DND-41 (cell line): ENCODE data around the gene FAM151B.
"Not testable (repeated sequence)": the region's sequence is repeated elsewhere in the genome, so short reads cannot be mapped to it uniquely, and the experiment has no call there.

Source experiments
- ATAC-seq: fragments of 200-7000 bp; cut with Tn5 transposase; 3 replicates; pipeline ENCODE4 v1.9.1; 2021; ENCODE audit warnings: low read depth; ENCODE audit not compliant: insufficient read depth
- DNase-seq: peaks from one replicate; pipeline ENCODE4 v3.0.0-alpha.2; 2020
- H2AFZ ChIP-seq: 2 replicates; pipeline ENCODE4 v1.6.0; 2012; ENCODE audit warnings: low read depth, low read length
- H3K27ac ChIP-seq: 2 replicates; pipeline ENCODE4 v1.5.1; 2012; ENCODE audit warnings: low read length, inconsistent platforms
- H3K27me3 ChIP-seq: fragments of 200-600 bp; sonication (generic); 2 replicates; pipeline ENCODE4 v1.6.0; 2012; ENCODE audit warnings: low read length, mild to moderate bottlenecking, inconsistent platforms; ENCODE audit not compliant: insufficient read depth, poor library complexity
- H3K36me3 ChIP-seq: 2 replicates; pipeline ENCODE4 v1.5.1; 2012; ENCODE audit warnings: low read length, inconsistent platforms; ENCODE audit not compliant: insufficient read depth
- H3K4me1 ChIP-seq: 2 replicates; pipeline ENCODE4 v1.5.1; 2012; ENCODE audit warnings: mild to moderate bottlenecking, low read length; ENCODE audit not compliant: insufficient read depth
- H3K4me2 ChIP-seq: 2 replicates; pipeline ENCODE4 v1.6.0; 2012; ENCODE audit warnings: mild to moderate bottlenecking, moderate library complexity, low read length, inconsistent platforms; ENCODE audit not compliant: insufficient read depth
- H3K4me3 ChIP-seq, 2 experiments: fragments of 200-600 bp in 1 of 2; shearing (Covaris generic) in 1 of 2; 2 replicates each; pipeline ENCODE4 v1.5.1; 2012 to 2016; ENCODE audit warnings: inconsistent platforms in 2 of 2, low read length in 2 of 2, mild to moderate bottlenecking in 2 of 2, low read depth in 1 of 2, moderate library complexity in 1 of 2
- H3K79me2 ChIP-seq: 2 replicates; pipeline ENCODE4 v1.6.0; 2012; ENCODE audit warnings: low read length, inconsistent platforms; ENCODE audit not compliant: insufficient read depth
- H3K9ac ChIP-seq: 2 replicates; pipeline ENCODE4 v1.6.0; 2012; ENCODE audit warnings: low read depth, mild to moderate bottlenecking, inconsistent platforms, low read length, moderate library complexity
- H3K9me3 ChIP-seq: 2 replicates; pipeline ENCODE4 v1.5.1; 2012; ENCODE audit warnings: low read length, moderate library complexity, mild to moderate bottlenecking, inconsistent platforms; ENCODE audit not compliant: insufficient read depth, severe bottlenecking
- H4K20me1 ChIP-seq: 2 replicates; pipeline ENCODE4 v1.6.0; 2012; ENCODE audit warnings: low read length; ENCODE audit not compliant: insufficient read depth
- EZH2 ChIP-seq: IDR thresholded peaks from 3 replicates; pipeline ENCODE4 v1.6.1; 2012; ENCODE audit warnings: borderline replicate concordance, low read depth, mild to moderate bottlenecking, moderate library complexity, low read length, inconsistent platforms; ENCODE audit not compliant: severe bottlenecking
- TF ChIP-seq, protein P1 (sequence below): IDR thresholded peaks from 2 replicates; pipeline ENCODE4 v1.5.1; 2012; ENCODE audit warnings: borderline replicate concordance, low read length, moderate library complexity, mild to moderate bottlenecking; ENCODE audit not compliant: poor library complexity, severe bottlenecking; ENCODE audit errors: extremely low read depth

FAM151B gene

DNA sequence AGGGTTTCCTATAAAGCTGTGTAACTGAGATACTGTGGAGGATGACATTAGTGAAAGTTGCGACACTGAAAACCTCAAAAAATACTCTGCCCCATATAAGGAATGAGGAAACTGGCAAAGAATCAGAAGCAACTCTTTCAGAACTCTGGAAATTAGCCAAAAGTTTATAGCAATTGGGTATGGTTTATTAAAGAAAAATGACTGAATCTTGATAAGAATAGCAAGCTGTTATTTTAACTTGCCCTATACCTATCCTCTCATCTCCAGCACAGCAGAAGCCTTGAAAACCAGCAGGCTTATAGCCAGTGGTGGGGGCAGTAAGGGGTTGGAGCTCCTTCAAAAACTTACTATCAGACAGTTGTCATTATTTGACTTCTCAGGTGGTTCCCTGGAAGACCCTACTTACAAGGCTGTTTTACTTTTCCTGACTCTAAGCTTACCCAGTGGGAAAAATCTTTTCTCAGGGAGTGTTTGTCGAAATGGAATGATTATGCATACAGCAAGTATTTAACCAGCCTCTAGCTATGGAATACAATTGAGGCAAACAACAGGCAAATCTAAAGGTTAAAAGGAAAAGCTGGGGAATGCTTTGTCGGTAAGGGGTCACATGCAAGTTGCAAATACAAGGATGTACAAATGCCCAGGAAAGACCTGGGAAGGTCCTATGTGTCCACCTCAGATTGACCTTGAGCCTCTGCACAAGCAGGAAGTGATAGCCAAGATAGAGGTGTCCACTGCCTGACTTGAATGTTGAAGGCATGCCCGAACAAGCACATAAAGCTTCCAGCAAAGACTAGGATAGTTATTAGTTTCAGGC is 21.0 kb upstream of the FAM151B start:
- Histone ChIP-seq H3K9me3 (peaks cover 42% of the 10 kb centered on the region), H3K4me3 (no peak overlapping the region), H4K20me1 (no peaks in the 10 kb centered on the region), H3K9ac (no peak overlapping the region), H3K27me3 (no peaks in the 10 kb centered on the region), H2AFZ (no peak overlapping the region), H3K4me1 (no peaks in the 10 kb centered on the region), H3K27ac (no peak overlapping the region), H3K4me2 (no peak overlapping the region), H3K36me3 (peaks cover 63% of the 10 kb centered on the region), H3K79me2 (no peaks in the 10 kb centered on the region)
- DNase-seq (no peak), ATAC-seq (no peak)
- no peak for TF ChIP-seq EZH2
- TF ChIP-seq, protein P1, sequence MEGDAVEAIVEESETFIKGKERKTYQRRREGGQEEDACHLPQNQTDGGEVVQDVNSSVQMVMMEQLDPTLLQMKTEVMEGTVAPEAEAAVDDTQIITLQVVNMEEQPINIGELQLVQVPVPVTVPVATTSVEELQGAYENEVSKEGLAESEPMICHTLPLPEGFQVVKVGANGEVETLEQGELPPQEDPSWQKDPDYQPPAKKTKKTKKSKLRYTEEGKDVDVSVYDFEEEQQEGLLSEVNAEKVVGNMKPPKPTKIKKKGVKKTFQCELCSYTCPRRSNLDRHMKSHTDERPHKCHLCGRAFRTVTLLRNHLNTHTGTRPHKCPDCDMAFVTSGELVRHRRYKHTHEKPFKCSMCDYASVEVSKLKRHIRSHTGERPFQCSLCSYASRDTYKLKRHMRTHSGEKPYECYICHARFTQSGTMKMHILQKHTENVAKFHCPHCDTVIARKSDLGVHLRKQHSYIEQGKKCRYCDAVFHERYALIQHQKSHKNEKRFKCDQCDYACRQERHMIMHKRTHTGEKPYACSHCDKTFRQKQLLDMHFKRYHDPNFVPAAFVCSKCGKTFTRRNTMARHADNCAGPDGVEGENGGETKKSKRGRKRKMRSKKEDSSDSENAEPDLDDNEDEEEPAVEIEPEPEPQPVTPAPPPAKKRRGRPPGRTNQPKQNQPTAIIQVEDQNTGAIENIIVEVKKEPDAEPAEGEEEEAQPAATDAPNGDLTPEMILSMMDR: no peak

DNA sequence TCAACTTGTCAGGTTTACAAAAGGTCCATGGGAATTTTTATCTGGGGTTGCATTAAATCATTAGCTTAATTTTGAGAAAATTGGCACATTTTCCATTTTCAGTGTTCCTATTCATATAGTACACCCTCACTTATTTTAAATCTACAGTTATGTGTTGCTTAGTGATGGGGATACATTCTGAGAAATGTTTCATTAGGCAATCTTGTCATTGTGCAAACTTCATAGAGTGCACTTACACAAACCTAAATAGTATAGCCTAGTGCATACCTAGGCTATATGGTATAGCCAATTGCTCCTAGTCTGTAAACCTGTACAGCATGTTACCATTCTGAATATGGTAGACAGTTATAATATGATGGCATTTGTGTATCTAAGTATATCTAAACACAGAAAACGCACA is 19.8 kb upstream of the FAM151B start:
- no peak overlapping the region for H3K27ac ChIP-seq
- no peaks in the 10 kb centered on the region for H3K27me3 ChIP-seq
- H3K4me2 ChIP-seq: no peak overlapping the region
- no peak overlapping the region for H2AFZ ChIP-seq
- H3K4me3 ChIP-seq: no peak overlapping the region
- H3K9me3 ChIP-seq: peaks cover 33% of the 10 kb centered on the region
- H3K9ac ChIP-seq: no peak overlapping the region
- DNase-seq (no peak), ATAC-seq (no peak)
- no peaks in the 10 kb centered on the region for H3K4me1 ChIP-seq
- TF ChIP-seq, protein P1: no peak
- no peak for TF ChIP-seq EZH2
- no peaks in the 10 kb centered on the region for H4K20me1 ChIP-seq
- H3K79me2 ChIP-seq: no peaks in the 10 kb centered on the region
- peaks cover 60% of the 10 kb centered on the region for H3K36me3 ChIP-seq

DNA sequence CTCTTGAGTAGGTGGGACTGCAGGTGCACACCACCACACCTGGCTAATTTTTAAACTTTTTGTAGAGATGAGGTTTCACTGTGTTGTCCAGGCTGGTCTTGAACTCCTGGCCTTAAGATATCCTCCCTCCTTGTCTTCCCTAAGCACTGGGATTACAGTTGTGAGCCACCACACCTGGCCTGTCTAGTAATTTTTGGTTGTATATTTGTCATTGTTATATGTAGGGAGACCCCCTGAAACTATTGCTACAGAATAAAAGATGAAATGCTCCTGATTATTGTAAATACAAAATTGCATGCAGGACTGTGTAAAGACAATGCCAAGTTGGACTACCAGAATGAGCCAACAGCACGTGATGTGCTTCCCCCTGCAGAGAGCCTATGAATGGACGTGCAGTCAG is 17.3 kb upstream of the FAM151B start:
- Histone ChIP-seq H3K9me3 (peaks cover 19% of the 10 kb centered on the region), H3K36me3 (peaks cover 67% of the 10 kb centered on the region)
- not testable (repeated sequence) for H3K4me2 ChIP-seq, H3K79me2 ChIP-seq, DNase-seq, H3K27me3 ChIP-seq, ATAC-seq, H2AFZ ChIP-seq, H3K9ac ChIP-seq, H3K27ac ChIP-seq, H3K4me3 ChIP-seq, H4K20me1 ChIP-seq, H3K4me1 ChIP-seq

DNA sequence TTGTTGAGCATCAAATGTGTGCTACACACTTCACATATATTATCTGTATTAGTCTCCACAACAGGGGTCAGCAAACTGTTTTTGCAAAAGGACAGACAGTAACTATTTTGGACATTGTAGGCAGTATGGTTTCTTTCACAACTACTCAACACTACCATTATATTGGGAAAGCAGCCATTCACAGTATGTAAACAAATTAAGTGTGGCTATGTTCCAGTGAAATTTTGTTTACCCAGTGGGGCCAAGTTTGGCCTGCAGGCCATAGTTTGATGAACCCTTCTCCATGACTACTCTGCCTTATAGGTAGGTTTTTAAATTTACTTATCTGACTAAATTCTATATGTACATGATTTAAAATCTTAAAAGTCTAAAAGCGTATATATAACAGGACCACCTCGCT is 13.0 kb upstream of the FAM151B start:
- Histone ChIP-seq H3K79me2 (no peaks in the 10 kb centered on the region), H3K36me3 (peaks cover 63% of the 10 kb centered on the region), H3K9ac (no peak overlapping the region), H3K9me3 (peaks cover 11% of the 10 kb centered on the region), H3K4me1 (no peaks in the 10 kb centered on the region), H4K20me1 (no peaks in the 10 kb centered on the region), H3K27ac (no peak overlapping the region), H2AFZ (no peak overlapping the region), H3K4me2 (no peak overlapping the region), H3K27me3 (no peaks in the 10 kb centered on the region), H3K4me3 (no peak overlapping the region)
- no peak for DNase-seq
- no peak for TF ChIP-seq EZH2
- TF ChIP-seq, protein P1: no peak
- no peak for ATAC-seq
